Pancreas (tissue), 10 donors: ENCODE measurements around the gene RNF31. TPM values are rescaled to one million over a fixed set of nuclear protein-coding genes. Genes with fewer than 3 reads are reported as not detected.
A peak's percentile ranks its signal among the peaks of the same experiment; 100 is the strongest.

Experiments used
- ATAC-seq, 4 donors: fragments of 200-7000 bp; cut with Tn5 transposase; one replicate each; pipeline versions ENCODE4 v1.8.0 to v1.9.1; 2020; ENCODE audit warnings: mild to moderate bottlenecking in 4 of 4, moderate library complexity in 4 of 4
- DNase-seq, 6 donors: peaks; one replicate each; pipeline ENCODE4 v3.0.0-alpha.2; 2020
- FAIRE-seq: peaks from 2 replicates; lab custom pipeline; 2012; peaks lifted over from hg19 to GRCh38; lab: Jason Lieb, UNC
- H3K27ac ChIP-seq, 4 donors: fragments of 200-600 bp; sonication (generic); 1 replicate in 3 of 4; 2 replicates in 1 of 4; pipeline versions ENCODE4 v1.5.0 to v1.8.0; 2020
- H3K27me3 ChIP-seq, 4 donors: fragments of 200-600 bp; one replicate each; pipeline ENCODE4 v1.8.0; 2021
- H3K36me3 ChIP-seq, 3 donors: fragments of 200-600 bp; sonication (generic) in 1 of 3; one replicate each; pipeline versions ENCODE4 v1.5.0 to v1.8.0; 2020 to 2021
- H3K4me1 ChIP-seq, 3 donors: fragments of 200-600 bp; one replicate each; pipeline ENCODE4 v1.8.0; 2021
- H3K4me3 ChIP-seq, 4 donors: fragments of 200-600 bp; sonication (generic) in 2 of 4; one replicate each; pipeline versions ENCODE4 v1.5.0 to v1.8.0; 2020 to 2021
- H3K9me3 ChIP-seq, 4 donors: fragments of 200-600 bp; one replicate each; pipeline ENCODE4 v1.8.0; 2021
- WGBS, 2 donors: extraction: QIAGEN DNeasy Blood & Tissue Kit; methylation state at CpG; one replicate each; pipeline ENCODE4 v1.1.7; 2013; 5-methylcytosine and 5-hydroxymethylcytosine counted together
- intact Hi-C, 3 donors: fragments of 100-400 bp; cut with DNase I; formaldehyde crosslinking; loops; one replicate each; pipeline versions ENCODE4 v1.11.1 to v1.14.2; 2022
- polyA plus RNA-seq, 2 donors: library from polyadenylated mRNA; stranded (reverse); fragments of 200-250 nt; gene quantifications; one replicate each; pipeline ENCODE4 v1.2.3, GENCODE V29; 2013
- total RNA-seq, 6 donors: library from RNA; stranded (reverse); fragmentation: NEBNext Ultra II Directional in 4 of 6; extraction: Animal tissue kit (Norgen Biotek cat#: 25700) in 4 of 6; gene quantifications; one replicate each; pipeline versions ENCODE4 v1.2.1 to v1.2.4, GENCODE V29; 2021 to 2023
- TF ChIP-seq, protein P1 (sequence below), 4 donors: fragments of 200-600 bp; sonication (generic) in 3 of 4; IDR thresholded peaks; one replicate each; pipeline versions ENCODE4 v1.5.0 to v1.8.0; 2021; ENCODE audit warnings: antibody characterized with exemption in 4 of 4
- donor health status: healthy with polysubstance abuse.
- donor health status: DM: no; HTN: no; CAD: no; lungs with moderate emphysema.
- donor health status: DM: no; HTN: no; CAD: no.
- donor health status: control.
- donor health status: control.
- donor health status: Bipolar disorder and iron deficiency.
- donor health status: DM: yes; HTN: yes; CAD: no.
- donor health status: DM: no; HTN: no; CAD: no.
- donor health status: DM: no; HTN: no; CAD: no.
- donor health status: DM: yes; HTN: yes; CAD: no.

Gene RNF31
- total and polyA plus RNA-seq, 8 donors = 25.8 to 169 (median 40.4) TPM

DNA sequence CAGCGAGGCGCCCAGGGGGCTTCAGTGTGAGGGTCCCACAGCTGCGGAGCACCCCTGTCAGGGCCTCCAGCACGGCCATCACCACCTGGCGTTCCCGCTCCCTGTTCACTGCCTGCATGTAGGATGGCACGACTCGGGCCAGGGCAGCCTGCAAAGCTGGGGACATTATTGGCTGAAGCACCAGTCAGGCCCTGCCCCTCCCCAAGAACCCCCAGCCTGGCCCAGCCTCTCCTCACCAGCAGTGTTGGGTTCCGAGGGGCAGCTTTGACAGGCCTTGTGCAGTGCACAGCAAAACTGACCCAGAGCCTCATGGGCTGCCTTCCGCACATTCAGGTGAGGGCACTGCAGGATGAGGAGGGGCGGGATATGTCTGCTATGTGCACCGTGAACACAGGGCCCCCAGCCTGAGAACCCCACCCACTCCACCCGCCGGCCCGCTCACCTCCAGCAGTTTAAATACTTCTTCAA lies 35.8 kb downstream of the RNF31 start:
- H3K4me1 ChIP-seq = peaks cover 0 to 8% (median 5%) of the 10 kb centered on the region in 3 donors
- no peak for ATAC-seq
- TF ChIP-seq, protein P1, sequence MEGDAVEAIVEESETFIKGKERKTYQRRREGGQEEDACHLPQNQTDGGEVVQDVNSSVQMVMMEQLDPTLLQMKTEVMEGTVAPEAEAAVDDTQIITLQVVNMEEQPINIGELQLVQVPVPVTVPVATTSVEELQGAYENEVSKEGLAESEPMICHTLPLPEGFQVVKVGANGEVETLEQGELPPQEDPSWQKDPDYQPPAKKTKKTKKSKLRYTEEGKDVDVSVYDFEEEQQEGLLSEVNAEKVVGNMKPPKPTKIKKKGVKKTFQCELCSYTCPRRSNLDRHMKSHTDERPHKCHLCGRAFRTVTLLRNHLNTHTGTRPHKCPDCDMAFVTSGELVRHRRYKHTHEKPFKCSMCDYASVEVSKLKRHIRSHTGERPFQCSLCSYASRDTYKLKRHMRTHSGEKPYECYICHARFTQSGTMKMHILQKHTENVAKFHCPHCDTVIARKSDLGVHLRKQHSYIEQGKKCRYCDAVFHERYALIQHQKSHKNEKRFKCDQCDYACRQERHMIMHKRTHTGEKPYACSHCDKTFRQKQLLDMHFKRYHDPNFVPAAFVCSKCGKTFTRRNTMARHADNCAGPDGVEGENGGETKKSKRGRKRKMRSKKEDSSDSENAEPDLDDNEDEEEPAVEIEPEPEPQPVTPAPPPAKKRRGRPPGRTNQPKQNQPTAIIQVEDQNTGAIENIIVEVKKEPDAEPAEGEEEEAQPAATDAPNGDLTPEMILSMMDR (IDR thresholded peaks at IDR 0.05) = no peak
- no peaks in the 10 kb centered on the region for H3K27me3 ChIP-seq
- intact Hi-C loops = no loop called here
- H3K9me3 ChIP-seq = no peaks in the 10 kb centered on the region
- DNase-seq = peak in 1 of 6 donors; percentile 63
- no peak overlapping the region for H3K4me3 ChIP-seq
- H3K36me3 ChIP-seq = peaks cover 3 to 63% (median 38%) of the 10 kb centered on the region in 3 donors
- FAIRE-seq = no peak
- 87 to 94% methylated on average over 15 of the region's 15 CpGs for WGBS, 2 donors
- H3K27ac ChIP-seq = no peak overlapping the region

DNA sequence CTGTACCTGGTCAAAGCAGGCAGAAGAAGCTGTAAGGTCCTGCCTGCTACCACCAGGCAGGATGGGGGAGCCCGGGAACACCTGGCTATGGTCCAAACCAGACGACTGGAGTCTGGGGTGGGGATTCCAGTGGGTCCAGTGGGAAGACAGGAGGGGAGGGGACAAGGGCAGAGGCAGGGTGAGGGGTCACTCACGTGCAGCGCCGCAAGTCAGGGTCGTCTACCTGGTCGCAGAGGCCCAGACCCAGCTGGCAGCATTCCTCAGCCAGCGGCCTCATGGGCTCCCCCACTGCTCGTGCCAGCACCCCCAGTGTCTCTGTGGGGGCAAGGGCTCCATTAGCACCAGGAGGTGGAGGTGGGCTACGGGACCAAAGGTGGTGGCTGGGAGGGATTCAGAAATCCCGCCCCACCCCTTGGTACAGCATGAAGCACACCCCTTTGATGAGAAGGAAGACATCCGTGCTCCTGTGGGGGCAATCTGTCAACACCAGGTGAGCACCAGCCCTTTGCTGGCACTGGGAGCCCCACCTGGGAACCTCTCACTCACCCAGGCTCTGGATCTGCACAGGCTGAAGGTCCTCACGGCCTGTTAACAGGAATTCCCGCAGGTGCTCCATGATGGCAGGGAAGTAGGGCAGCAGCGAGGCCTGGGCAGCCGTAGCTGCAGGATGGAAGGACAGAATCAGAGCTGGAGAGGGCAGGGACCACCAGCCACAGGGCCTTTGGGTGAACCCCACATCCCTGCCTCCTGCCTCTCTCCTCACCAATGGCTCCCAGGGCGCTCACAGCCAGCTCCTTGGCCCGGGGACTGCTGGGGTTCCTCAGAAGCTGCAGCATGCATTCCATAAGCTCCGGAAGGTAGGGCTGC lies 37.0 kb downstream of the RNF31 start:
- 86 to 87% methylated on average over 19 of the region's 19 CpGs for WGBS, 2 donors
- Histone ChIP-seq H3K4me1 (peaks cover 0 to 11% (median 9%) of the 10 kb centered on the region in 3 donors), H3K27ac (no peak overlapping the region), H3K36me3 (peaks cover 3 to 55% (median 38%) of the 10 kb centered on the region in 3 donors), H3K4me3 (no peak overlapping the region), H3K9me3 (no peaks in the 10 kb centered on the region), H3K27me3 (no peaks in the 10 kb centered on the region)
- TF ChIP-seq, protein P1 (IDR thresholded peaks at IDR 0.05) = no peak
- intact Hi-C loops = no loop called here
- FAIRE-seq (no peak), ATAC-seq (no peak), DNase-seq (peak in 1 of 6 donors; percentile 66)

DNA sequence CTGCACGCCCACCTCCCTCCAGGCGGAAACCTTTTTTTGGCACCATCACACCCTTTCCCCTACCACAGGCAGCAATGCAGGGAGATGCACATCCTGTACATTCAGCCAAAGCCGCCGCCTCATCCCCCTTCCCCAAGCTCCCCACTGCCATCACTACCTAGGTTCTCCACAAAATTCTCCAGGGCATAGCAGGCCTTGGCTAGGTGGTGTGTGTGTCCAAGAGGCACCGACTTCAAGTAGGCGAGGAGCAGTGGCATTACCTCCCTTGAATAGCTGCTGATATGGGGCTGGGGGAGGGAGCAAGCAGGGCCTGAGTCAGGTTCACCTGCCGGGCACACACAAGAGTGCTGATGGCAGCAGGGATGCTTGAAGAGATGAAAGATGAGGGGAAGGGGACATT lies 37.7 kb downstream of the RNF31 start:
- H3K9me3 ChIP-seq = no peaks in the 10 kb centered on the region
- WGBS, 2 donors = 91 to 94% methylated on average over 7 of the region's 7 CpGs
- H3K27me3 ChIP-seq = no peaks in the 10 kb centered on the region
- H3K4me1 ChIP-seq = peaks cover 0 to 11% (median 9%) of the 10 kb centered on the region in 3 donors
- no peak for FAIRE-seq
- ATAC-seq = no peak
- peak in 1 of 6 donors; percentile 26 for DNase-seq
- no peak overlapping the region for H3K4me3 ChIP-seq
- peaks cover 3 to 53% (median 34%) of the 10 kb centered on the region in 3 donors for H3K36me3 ChIP-seq
- intact Hi-C loops = no loop called here
- TF ChIP-seq, protein P1 (IDR thresholded peaks at IDR 0.05) = no peak
- no peak overlapping the region for H3K27ac ChIP-seq

DNA sequence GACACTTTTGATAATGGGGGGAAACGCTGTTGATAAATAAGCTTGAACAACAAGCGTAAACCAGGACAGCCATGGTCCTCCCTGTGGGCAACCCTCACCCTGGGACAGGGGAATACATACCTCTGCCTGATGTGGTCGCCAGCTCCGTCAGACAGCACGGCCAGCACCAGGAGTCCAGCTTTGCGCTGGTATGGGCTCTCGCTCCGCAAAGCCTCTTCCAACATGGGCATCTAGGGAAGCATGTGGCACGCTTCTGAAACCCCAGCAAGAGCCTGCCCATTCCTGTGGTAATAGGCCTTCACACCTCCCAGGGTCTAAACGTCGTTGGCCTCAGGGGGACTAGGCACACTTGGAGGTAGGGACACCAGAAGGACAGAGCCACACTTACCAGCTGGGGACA lies 38.4 kb downstream of the RNF31 start:
- ATAC-seq = no peak
- WGBS, 2 donors = 86 to 92% methylated on average over 11 of the region's 11 CpGs
- Histone ChIP-seq H3K27ac (no peak overlapping the region), H3K4me1 (peaks cover 0 to 11% (median 9%) of the 10 kb centered on the region in 3 donors), H3K36me3 (peaks cover 3 to 47% (median 27%) of the 10 kb centered on the region in 3 donors), H3K9me3 (no peaks in the 10 kb centered on the region), H3K4me3 (no peak overlapping the region), H3K27me3 (no peaks in the 10 kb centered on the region)
- TF ChIP-seq, protein P1 (IDR thresholded peaks at IDR 0.05) = no peak
- no peak for FAIRE-seq
- intact Hi-C loops = no loop called here
- DNase-seq = peak in 1 of 6 donors; percentile 43
